GM12878 (cell line): Measurements from ENCODE around the gene UAP1.

Source experiments
- BCL3 ChIP-seq: IDR thresholded peaks from 2 replicates; pipeline ENCODE4 v1.6.1; 2011; ENCODE audit warnings: borderline replicate concordance, low read depth, mild to moderate bottlenecking, moderate library complexity, low read length; ENCODE audit not compliant: insufficient read depth, poor library complexity, severe bottlenecking
- BHLHE40 ChIP-seq, 2 experiments: fragments of 450-650 bp in 1 of 2; IDR thresholded peaks; 2 replicates each; pipeline ENCODE4 v1.6.1; 2011 to 2017; ENCODE audit warnings: low read depth in 2 of 2, borderline replicate concordance in 1 of 2, improper control_type of control experiment in 1 of 2, low read length in 1 of 2, mild to moderate bottlenecking in 1 of 2
- CBX3 ChIP-seq: fragments of 200-600 bp; sonication (generic); IDR thresholded peaks from 2 replicates; pipeline ENCODE4 v1.6.1; 2016; ENCODE audit warnings: low read depth, borderline replicate concordance
- CTCF ChIP-seq, 3 experiments: IDR thresholded peaks in 2 of 3; conservative IDR thresholded peaks in 1 of 3; 2 replicates each; pipeline ENCODE4 v1.5.1; 2011; ENCODE audit warnings: low read depth in 3 of 3, low read length in 3 of 3, mild to moderate bottlenecking in 3 of 3, control low read depth in 2 of 3, moderate library complexity in 2 of 3, inconsistent platforms in 1 of 3, mixed read lengths in 1 of 3; ENCODE audit not compliant: control insufficient read depth in 2 of 3, insufficient read depth in 1 of 3; ENCODE audit errors: extremely low read depth in 1 of 3
- E2F4 ChIP-seq: IDR thresholded peaks from 2 replicates; pipeline ENCODE4 v1.6.1; 2012; ENCODE audit warnings: low read depth, low read length, improper control_type of control experiment
- EZH2 ChIP-seq: IDR thresholded peaks from 2 replicates; pipeline ENCODE4 v1.6.1; 2012; ENCODE audit warnings: low read depth, mild to moderate bottlenecking, control low read depth, inconsistent platforms, low read length, borderline replicate concordance; ENCODE audit not compliant: control insufficient read depth
- GABPA ChIP-seq: IDR thresholded peaks from 2 replicates; pipeline ENCODE4 v1.6.1; 2014; ENCODE audit warnings: antibody characterized with exemption, low read depth, mild to moderate bottlenecking, inconsistent platforms
- NR2C1 ChIP-seq: fragments of 450-650 bp; IDR thresholded peaks from 2 replicates; pipeline ENCODE4 v1.6.1; 2017; ENCODE audit warnings: antibody characterized with exemption, mild to moderate bottlenecking, moderate library complexity
- TCF7 ChIP-seq: IDR thresholded peaks from 2 replicates; pipeline ENCODE4 v1.6.1; 2014; ENCODE audit warnings: antibody characterized with exemption, borderline replicate concordance

GRCh38 chr1:162617513-162617912 is 56.0 kb downstream of the UAP1 start:
- TF ChIP-seq CTCF (IDR thresholded peaks at IDR 0.05 in 2 of 3, conservative IDR thresholded peaks at IDR 0.05 in 1 of 3; ENCODE audit: control insufficient read depth in 2 of 3, extremely low read depth in 1 of 3, insufficient read depth in 1 of 3, low read depth in 3 of 3, low read length in 3 of 3) = no peak
- no peak for TF ChIP-seq GABPA
- TF ChIP-seq NR2C1 = no peak
- TF ChIP-seq EZH2 = no peak
- no peak for TF ChIP-seq BHLHE40 (IDR thresholded peaks at IDR 0.05; ENCODE audit: borderline replicate concordance in 1 of 2, low read depth in 2 of 2, low read length in 1 of 2)
- TF ChIP-seq CBX3 = no peak
- no peak for TF ChIP-seq TCF7
- no peak for TF ChIP-seq E2F4
- TF ChIP-seq BCL3 = no peak
